ENCODE data around the gene GC. TPM values are rescaled to one million over a fixed set of nuclear protein-coding genes. Genes with fewer than 3 reads are reported as not detected.

The GC gene
- total RNA-seq, 1 experiment from 2014 or later, result 1.9 TPM

DNA sequence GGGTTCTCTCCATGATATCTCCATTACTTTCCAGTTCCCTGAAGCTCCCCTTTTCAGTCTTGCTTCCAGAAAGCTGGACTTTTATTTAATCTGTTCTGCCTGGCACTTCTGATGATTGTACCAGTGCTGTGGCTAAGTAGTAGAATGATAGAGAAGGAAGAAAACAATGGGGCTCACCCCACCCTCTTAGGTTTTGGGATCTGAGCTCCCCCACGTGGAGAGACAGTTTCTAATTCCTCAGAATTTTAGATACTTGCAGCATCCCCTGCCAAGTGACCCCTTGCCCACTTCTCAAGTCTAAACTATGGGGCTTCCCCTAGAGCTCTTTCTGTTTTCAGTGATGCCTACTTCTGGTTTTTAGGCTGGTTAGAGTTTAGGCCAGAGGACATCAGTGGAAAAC lies 73.9 kb downstream of the GC start:
- peaks cover 8% of the 10 kb centered on the region; the same call in 1 of the 2 replicates for H3K4me1 Mint-ChIP-seq
- H3K4me3 Mint-ChIP-seq, result no peak overlapping the region
- no peaks in the 10 kb centered on the region for H3K36me3 Mint-ChIP-seq
- H3K27ac Mint-ChIP-seq, result no peak overlapping the region
- 0 out of 2 replicates have a peak, but pooled peaks cover 7% of the 10 kb centered on the region for H3K9me3 Mint-ChIP-seq
- DNase-seq (ENCODE audit: low spot score) (no peak), ATAC-seq (peak; percentile 84)
- ChIA-PET CTCF (interaction anchor here (0.7 to 1.1 kb wide), 4 partner anchors 17 to 440 kb away, joined by 3 to 4 read pairs (median 3); no protein-coding TSS in a partner anchor), POLR2A (no interaction called here)
- no peaks in the 10 kb centered on the region for H3K27me3 Mint-ChIP-seq (ENCODE audit: low read depth)
- TF ChIP-seq RELA (CRISPR knock-in tag; IDR thresholded peaks at IDR 0.05; ENCODE audit: borderline replicate concordance) (no peak), ZBTB21 (CRISPR knock-in tag; IDR thresholded peaks at IDR 0.05; ENCODE audit: borderline replicate concordance) (no peak), ZNF263 (CRISPR knock-in tag; IDR thresholded peaks at IDR 0.05; ENCODE audit: low read depth) (no peak), CREM (CRISPR knock-in tag; IDR thresholded peaks at IDR 0.05) (no peak), JUN (CRISPR knock-in tag; IDR thresholded peaks at IDR 0.05) (no peak), FOXJ3 (CRISPR knock-in tag; IDR thresholded peaks at IDR 0.05; ENCODE audit: borderline replicate concordance) (no peak), SMAD4 (CRISPR knock-in tag; IDR thresholded peaks at IDR 0.05) (no peak), CBFB (CRISPR knock-in tag; IDR thresholded peaks at IDR 0.05; ENCODE audit: low read depth) (no peak), ATF1 (CRISPR knock-in tag; IDR thresholded peaks at IDR 0.05) (no peak), ZNF138 (CRISPR knock-in tag; conservative IDR thresholded peaks at IDR 0.05) (no peak)
- TF ChIP-seq, protein P1, sequence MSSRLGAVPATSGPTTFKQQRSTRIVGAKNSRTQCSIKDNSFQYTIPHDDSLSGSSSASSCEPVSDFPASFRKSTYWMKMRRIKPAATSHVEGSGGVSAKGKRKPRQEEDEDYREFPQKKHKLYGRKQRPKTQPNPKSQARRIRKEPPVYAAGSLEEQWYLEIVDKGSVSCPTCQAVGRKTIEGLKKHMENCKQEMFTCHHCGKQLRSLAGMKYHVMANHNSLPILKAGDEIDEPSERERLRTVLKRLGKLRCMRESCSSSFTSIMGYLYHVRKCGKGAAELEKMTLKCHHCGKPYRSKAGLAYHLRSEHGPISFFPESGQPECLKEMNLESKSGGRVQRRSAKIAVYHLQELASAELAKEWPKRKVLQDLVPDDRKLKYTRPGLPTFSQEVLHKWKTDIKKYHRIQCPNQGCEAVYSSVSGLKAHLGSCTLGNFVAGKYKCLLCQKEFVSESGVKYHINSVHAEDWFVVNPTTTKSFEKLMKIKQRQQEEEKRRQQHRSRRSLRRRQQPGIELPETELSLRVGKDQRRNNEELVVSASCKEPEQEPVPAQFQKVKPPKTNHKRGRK (CRISPR knock-in tag; IDR thresholded peaks at IDR 0.05; ENCODE audit: borderline replicate concordance), result no peak
- TF ChIP-seq, protein P2, sequence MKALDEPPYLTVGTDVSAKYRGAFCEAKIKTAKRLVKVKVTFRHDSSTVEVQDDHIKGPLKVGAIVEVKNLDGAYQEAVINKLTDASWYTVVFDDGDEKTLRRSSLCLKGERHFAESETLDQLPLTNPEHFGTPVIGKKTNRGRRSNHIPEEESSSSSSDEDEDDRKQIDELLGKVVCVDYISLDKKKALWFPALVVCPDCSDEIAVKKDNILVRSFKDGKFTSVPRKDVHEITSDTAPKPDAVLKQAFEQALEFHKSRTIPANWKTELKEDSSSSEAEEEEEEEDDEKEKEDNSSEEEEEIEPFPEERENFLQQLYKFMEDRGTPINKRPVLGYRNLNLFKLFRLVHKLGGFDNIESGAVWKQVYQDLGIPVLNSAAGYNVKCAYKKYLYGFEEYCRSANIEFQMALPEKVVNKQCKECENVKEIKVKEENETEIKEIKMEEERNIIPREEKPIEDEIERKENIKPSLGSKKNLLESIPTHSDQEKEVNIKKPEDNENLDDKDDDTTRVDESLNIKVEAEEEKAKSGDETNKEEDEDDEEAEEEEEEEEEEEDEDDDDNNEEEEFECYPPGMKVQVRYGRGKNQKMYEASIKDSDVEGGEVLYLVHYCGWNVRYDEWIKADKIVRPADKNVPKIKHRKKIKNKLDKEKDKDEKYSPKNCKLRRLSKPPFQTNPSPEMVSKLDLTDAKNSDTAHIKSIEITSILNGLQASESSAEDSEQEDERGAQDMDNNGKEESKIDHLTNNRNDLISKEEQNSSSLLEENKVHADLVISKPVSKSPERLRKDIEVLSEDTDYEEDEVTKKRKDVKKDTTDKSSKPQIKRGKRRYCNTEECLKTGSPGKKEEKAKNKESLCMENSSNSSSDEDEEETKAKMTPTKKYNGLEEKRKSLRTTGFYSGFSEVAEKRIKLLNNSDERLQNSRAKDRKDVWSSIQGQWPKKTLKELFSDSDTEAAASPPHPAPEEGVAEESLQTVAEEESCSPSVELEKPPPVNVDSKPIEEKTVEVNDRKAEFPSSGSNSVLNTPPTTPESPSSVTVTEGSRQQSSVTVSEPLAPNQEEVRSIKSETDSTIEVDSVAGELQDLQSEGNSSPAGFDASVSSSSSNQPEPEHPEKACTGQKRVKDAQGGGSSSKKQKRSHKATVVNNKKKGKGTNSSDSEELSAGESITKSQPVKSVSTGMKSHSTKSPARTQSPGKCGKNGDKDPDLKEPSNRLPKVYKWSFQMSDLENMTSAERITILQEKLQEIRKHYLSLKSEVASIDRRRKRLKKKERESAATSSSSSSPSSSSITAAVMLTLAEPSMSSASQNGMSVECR (CRISPR knock-in tag; IDR thresholded peaks at IDR 0.05; ENCODE audit: borderline replicate concordance), result no peak
- TF ChIP-seq, protein P3, sequence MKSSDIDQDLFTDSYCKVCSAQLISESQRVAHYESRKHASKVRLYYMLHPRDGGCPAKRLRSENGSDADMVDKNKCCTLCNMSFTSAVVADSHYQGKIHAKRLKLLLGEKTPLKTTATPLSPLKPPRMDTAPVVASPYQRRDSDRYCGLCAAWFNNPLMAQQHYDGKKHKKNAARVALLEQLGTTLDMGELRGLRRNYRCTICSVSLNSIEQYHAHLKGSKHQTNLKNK (CRISPR knock-in tag; IDR thresholded peaks at IDR 0.05), result no peak
- TF ChIP-seq, protein P4, sequence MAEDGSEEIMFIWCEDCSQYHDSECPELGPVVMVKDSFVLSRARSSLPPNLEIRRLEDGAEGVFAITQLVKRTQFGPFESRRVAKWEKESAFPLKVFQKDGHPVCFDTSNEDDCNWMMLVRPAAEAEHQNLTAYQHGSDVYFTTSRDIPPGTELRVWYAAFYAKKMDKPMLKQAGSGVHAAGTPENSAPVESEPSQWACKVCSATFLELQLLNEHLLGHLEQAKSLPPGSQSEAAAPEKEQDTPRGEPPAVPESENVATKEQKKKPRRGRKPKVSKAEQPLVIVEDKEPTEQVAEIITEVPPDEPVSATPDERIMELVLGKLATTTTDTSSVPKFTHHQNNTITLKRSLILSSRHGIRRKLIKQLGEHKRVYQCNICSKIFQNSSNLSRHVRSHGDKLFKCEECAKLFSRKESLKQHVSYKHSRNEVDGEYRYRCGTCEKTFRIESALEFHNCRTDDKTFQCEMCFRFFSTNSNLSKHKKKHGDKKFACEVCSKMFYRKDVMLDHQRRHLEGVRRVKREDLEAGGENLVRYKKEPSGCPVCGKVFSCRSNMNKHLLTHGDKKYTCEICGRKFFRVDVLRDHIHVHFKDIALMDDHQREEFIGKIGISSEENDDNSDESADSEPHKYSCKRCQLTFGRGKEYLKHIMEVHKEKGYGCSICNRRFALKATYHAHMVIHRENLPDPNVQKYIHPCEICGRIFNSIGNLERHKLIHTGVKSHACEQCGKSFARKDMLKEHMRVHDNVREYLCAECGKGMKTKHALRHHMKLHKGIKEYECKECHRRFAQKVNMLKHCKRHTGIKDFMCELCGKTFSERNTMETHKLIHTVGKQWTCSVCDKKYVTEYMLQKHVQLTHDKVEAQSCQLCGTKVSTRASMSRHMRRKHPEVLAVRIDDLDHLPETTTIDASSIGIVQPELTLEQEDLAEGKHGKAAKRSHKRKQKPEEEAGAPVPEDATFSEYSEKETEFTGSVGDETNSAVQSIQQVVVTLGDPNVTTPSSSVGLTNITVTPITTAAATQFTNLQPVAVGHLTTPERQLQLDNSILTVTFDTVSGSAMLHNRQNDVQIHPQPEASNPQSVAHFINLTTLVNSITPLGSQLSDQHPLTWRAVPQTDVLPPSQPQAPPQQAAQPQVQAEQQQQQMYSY (CRISPR knock-in tag; IDR thresholded peaks at IDR 0.05), result no peak
- TF ChIP-seq, protein P5, sequence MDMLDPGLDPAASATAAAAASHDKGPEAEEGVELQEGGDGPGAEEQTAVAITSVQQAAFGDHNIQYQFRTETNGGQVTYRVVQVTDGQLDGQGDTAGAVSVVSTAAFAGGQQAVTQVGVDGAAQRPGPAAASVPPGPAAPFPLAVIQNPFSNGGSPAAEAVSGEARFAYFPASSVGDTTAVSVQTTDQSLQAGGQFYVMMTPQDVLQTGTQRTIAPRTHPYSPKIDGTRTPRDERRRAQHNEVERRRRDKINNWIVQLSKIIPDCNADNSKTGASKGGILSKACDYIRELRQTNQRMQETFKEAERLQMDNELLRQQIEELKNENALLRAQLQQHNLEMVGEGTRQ (CRISPR knock-in tag; IDR thresholded peaks at IDR 0.05), result no peak
- TF ChIP-seq, protein P6, sequence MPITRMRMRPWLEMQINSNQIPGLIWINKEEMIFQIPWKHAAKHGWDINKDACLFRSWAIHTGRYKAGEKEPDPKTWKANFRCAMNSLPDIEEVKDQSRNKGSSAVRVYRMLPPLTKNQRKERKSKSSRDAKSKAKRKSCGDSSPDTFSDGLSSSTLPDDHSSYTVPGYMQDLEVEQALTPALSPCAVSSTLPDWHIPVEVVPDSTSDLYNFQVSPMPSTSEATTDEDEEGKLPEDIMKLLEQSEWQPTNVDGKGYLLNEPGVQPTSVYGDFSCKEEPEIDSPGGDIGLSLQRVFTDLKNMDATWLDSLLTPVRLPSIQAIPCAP (CRISPR knock-in tag; IDR thresholded peaks at IDR 0.05), result no peak
- TF ChIP-seq, protein P7, sequence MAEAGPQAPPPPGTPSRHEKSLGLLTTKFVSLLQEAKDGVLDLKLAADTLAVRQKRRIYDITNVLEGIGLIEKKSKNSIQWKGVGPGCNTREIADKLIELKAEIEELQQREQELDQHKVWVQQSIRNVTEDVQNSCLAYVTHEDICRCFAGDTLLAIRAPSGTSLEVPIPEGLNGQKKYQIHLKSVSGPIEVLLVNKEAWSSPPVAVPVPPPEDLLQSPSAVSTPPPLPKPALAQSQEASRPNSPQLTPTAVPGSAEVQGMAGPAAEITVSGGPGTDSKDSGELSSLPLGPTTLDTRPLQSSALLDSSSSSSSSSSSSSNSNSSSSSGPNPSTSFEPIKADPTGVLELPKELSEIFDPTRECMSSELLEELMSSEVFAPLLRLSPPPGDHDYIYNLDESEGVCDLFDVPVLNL (CRISPR knock-in tag; IDR thresholded peaks at IDR 0.05; ENCODE audit: borderline replicate concordance, low read depth), result no peak
- TF ChIP-seq, protein P8, sequence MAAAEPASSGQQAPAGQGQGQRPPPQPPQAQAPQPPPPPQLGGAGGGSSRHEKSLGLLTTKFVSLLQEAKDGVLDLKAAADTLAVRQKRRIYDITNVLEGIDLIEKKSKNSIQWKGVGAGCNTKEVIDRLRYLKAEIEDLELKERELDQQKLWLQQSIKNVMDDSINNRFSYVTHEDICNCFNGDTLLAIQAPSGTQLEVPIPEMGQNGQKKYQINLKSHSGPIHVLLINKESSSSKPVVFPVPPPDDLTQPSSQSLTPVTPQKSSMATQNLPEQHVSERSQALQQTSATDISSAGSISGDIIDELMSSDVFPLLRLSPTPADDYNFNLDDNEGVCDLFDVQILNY (CRISPR knock-in tag; IDR thresholded peaks at IDR 0.05), result no peak

Data from WTC11 (cell line).